Memory B cell (primary cell): ENCODE results near the gene MLXIP.

Experiments
- ATAC-seq: fragments of 150-1000 bp; cut with Tn5 transposase; 2 replicates; pipeline ENCODE4 v1.10.0; 2021; ENCODE audit warnings: low read depth, mild to moderate bottlenecking, moderate library complexity
- DNase-seq, 2 donors: peaks; one replicate each; pipeline ENCODE4 v3.0.0; 2022; ENCODE audit warnings: low spot score in 2 of 2
- H3K27ac Mint-ChIP-seq: one replicate; pipeline ENCODE4 v1.8.0; 2022; ENCODE audit warnings: mild to moderate bottlenecking, moderate library complexity, mixed read lengths
- H3K27me3 Mint-ChIP-seq: one replicate; pipeline ENCODE4 v1.8.0; 2022; ENCODE audit warnings: mixed read lengths
- H3K36me3 Mint-ChIP-seq: one replicate; pipeline ENCODE4 v1.8.0; 2022; ENCODE audit warnings: mild to moderate bottlenecking, mixed read lengths
- H3K4me1 Mint-ChIP-seq: one replicate; pipeline ENCODE4 v1.8.0; 2022; ENCODE audit warnings: mixed read lengths
- H3K4me3 Mint-ChIP-seq: one replicate; pipeline ENCODE4 v1.8.0; 2022; ENCODE audit warnings: mild to moderate bottlenecking, moderate library complexity, mixed read lengths
- H3K9me3 Mint-ChIP-seq: one replicate; pipeline ENCODE4 v1.8.0; 2022; ENCODE audit warnings: mixed read lengths

The MLXIP gene

DNA sequence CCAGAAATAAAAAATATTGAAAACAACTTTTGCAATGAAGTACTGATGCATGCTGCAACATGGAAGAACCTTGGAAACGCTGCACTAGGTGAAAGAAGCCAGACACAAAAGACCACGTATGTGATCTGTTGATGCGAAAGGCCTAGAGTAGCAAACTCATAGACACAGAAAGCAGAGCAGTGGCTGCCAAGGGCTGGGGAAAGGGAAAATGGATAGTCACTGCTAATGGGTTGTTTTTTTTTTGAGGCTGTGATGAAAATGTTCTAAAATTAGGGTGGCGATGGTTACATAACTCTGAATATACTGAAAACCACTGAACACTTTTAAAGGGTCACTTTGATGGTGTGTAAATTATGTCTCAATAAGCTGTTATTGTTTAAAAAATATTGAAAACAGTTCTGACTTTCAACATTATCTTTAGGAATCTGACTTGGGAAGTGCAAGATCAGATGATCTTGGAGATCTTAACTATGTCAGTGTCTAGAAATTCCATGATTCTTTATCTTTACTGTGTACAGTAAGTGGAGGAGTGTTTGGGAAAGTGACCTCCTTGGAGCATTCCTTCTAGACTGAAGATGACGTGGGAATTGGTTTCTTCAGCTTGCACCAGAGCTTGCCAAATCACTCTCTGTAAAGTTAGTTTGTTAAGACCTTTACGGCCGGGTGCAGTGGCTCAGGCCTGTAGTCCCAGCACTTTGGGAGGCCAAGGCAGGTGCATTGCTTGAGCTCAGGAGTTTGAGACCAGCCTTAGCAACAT, 12.4 kb downstream of the MLXIP start:
- ATAC-seq (no peak), DNase-seq (no peak)
- Mint-ChIP-seq H3K27me3 (no peaks in the 10 kb centered on the region), H3K36me3 (peaks cover 9% of the 10 kb centered on the region), H3K4me3 (no peak overlapping the region), H3K9me3 (no peaks in the 10 kb centered on the region), H3K4me1 (peaks cover 26% of the 10 kb centered on the region), H3K27ac (no peak overlapping the region)

- no peaks in the 10 kb centered on the region for H3K27me3 Mint-ChIP-seq
- no peak overlapping the region for H3K4me3 Mint-ChIP-seq
- peaks cover 21% of the 10 kb centered on the region for H3K4me1 Mint-ChIP-seq
- H3K9me3 Mint-ChIP-seq = no peaks in the 10 kb centered on the region
- no peak overlapping the region for H3K27ac Mint-ChIP-seq
- DNase-seq (no peak), ATAC-seq (no peak)
- H3K36me3 Mint-ChIP-seq = peaks cover 7% of the 10 kb centered on the region
These were observed 14.7 kb downstream of the MLXIP start for GRCh38 chr12:122093098-122093883.

DNA sequence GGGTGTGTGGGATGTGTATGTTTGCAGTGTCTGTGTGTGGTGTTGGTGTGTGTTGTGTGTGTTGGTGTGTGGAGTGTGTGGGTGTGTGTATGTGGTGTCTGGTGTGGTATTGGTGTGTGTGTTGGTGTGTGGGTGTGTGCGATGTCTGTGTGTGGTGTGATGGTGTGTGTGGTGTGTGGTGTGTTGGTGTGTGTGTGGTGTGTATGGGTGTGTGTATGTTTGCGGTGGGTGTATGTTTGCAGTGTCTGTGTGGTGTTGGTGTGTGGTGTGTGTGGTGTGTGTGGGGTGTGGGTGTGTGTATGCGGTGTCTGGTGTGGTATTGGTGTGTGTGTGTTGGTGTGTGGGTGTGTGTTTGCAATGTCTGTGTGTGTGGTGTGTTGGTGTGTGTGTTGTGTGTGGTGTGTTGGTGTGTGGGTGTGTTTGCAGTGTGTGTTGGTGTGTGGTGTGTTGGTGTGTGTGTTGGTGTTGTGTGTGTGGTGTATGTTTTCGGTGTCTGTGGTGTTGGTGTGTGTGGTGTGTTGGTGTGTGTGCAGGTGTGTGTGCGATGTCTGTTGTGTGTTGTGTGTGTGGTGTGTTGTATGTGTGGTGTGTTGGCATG, 15.7 kb downstream of the MLXIP start:
- Mint-ChIP-seq H3K4me3 (no peak overlapping the region), H3K27me3 (no peaks in the 10 kb centered on the region), H3K4me1 (peaks cover 25% of the 10 kb centered on the region), H3K9me3 (no peaks in the 10 kb centered on the region), H3K27ac (no peak overlapping the region), H3K36me3 (peaks cover 6% of the 10 kb centered on the region)
- no peak for ATAC-seq
- DNase-seq = no peak

GRCh38 chr12:122094735-122095631, 16.4 kb downstream of the MLXIP start:
- Mint-ChIP-seq H3K4me3 (no peak overlapping the region), H3K27me3 (no peaks in the 10 kb centered on the region), H3K4me1 (peaks cover 26% of the 10 kb centered on the region), H3K27ac (no peak overlapping the region), H3K9me3 (no peaks in the 10 kb centered on the region), H3K36me3 (peaks cover 6% of the 10 kb centered on the region)
- no peak for ATAC-seq
- DNase-seq = no peak

DNA sequence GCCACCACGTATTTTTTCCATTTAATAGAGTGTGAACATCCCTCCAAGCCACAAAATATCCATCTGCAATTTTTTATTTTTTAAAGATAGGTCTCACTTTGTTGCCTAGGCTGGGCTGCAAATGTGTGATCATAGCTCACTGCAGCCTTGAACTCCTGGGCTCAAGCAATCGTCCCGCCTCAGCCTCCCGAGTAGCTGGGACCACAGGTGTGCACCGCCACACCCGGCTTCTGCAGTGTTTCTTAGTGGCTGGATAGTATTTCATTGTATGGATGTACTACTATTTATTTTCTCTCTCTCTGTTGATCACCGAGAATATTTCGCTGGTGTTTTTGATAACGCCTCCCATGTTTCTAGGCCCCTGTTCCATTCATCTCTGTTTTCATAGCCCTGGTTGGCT, 17.5 kb downstream of the MLXIP start:
- H3K27me3 Mint-ChIP-seq = no peaks in the 10 kb centered on the region
- no peak for ATAC-seq
- no peak for DNase-seq
- H3K27ac Mint-ChIP-seq = peak overlapping the region; percentile 26
- peaks cover 30% of the 10 kb centered on the region for H3K4me1 Mint-ChIP-seq
- no peak overlapping the region for H3K4me3 Mint-ChIP-seq
- H3K9me3 Mint-ChIP-seq = no peaks in the 10 kb centered on the region
- peaks cover 5% of the 10 kb centered on the region for H3K36me3 Mint-ChIP-seq

DNA sequence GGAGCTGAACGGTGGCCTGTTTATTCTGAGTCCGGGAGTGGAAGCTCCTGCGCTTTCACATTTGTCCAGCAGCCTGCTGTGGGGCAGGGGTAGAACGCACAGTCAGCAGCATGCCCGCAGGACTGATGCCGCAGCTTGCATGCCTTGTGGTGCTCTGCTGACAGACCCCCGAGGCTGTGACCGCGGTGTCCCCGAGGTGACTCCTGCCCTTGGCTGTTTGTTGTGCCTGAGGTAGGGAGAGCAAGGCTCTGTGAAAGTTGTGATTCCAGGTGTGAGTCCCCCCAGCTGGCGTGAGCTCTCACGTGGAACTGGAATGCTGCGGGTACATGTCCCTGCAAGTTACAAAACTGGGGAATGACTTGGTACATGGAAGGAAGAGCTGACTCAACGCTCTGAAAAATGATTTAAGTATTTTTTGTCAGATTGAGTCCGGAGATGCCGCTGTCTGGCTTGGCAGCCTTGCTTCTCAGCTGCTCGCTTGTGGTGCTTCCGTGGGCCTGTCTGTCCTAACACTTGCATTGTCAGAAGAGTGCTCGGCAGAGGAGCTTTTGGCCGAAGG, 18.1 kb downstream of the MLXIP start:
- DNase-seq = no peak
- Mint-ChIP-seq H3K36me3 (peaks cover 5% of the 10 kb centered on the region), H3K4me3 (no peak overlapping the region), H3K9me3 (no peaks in the 10 kb centered on the region), H3K4me1 (peaks cover 32% of the 10 kb centered on the region), H3K27ac (peak overlapping the region; percentile 26), H3K27me3 (no peaks in the 10 kb centered on the region)
- ATAC-seq = no peak

DNA sequence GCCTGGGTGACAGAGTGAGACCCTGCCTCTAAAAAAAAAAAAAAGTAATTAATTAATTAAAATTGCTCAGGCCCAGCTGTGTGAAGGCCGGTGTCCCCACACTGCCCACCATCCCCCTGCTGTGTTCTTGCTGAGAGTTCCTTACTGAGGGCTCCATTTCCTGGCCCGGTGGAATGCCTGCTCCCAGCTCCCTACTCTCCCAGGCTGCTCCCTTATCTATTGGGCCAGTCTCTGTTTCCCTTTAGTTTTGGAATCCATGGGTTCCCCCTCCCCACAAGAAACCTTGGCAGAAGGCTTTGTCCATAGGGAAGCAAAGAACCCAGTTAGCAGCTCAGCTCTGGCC, 19.0 kb downstream of the MLXIP start:
- Mint-ChIP-seq H3K4me3 (no peak overlapping the region), H3K27me3 (no peaks in the 10 kb centered on the region), H3K27ac (peak overlapping the region; percentile 32), H3K36me3 (peaks cover 5% of the 10 kb centered on the region), H3K9me3 (no peaks in the 10 kb centered on the region), H3K4me1 (peaks cover 32% of the 10 kb centered on the region)
- ATAC-seq (no peak), DNase-seq (no peak)

DNA sequence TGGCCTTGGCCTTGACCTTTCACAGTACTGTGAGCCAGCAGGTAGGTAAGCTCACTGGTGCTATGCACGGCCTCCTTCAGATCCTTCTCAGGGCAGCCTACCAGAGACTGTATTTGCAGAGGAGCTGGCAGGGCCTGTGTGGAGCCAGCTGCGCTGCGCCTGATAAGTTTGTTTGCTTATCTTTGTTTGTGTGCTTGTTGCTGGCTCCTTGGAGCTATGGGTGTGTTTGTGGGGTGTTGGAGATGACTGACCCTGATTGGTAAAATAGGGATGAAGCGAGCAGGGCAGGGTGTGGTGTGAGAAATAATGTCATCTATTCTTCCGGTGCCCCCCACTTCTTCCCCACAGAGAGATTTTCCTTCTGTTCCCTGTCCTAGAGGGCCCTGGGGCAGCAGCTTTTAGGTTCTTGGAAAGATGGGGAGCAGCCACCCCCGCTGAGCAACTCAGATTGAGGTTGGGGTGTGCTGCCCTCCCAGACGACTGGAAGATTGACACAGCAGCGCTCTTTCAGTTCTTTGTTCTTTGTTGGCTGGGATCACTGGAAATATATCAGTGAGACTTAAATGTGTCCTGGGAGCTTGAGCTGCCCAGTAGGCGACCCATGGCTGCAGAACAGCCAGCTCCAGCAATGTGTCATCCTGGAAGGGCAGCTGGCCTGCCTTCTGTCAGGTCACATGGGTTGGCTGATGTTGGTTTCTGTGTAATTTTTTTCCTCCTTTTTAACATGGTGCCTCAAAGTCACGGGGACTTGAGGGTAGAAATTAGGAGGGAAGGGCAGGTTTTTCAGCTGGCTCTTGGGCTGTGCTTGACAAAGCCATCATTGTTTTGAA, 19.6 kb downstream of the MLXIP start:
- peak overlapping the region; percentile 32 for H3K27ac Mint-ChIP-seq
- H3K4me1 Mint-ChIP-seq = peaks cover 32% of the 10 kb centered on the region
- H3K4me3 Mint-ChIP-seq = no peak overlapping the region
- no peaks in the 10 kb centered on the region for H3K9me3 Mint-ChIP-seq
- no peak for ATAC-seq
- H3K36me3 Mint-ChIP-seq = peaks cover 5% of the 10 kb centered on the region
- H3K27me3 Mint-ChIP-seq = no peaks in the 10 kb centered on the region
- no peak for DNase-seq

GRCh38 chr12:122099280-122099749, 20.8 kb downstream of the MLXIP start:
- Mint-ChIP-seq H3K36me3 (peaks cover 6% of the 10 kb centered on the region), H3K4me3 (peak overlapping the region; percentile 32), H3K9me3 (no peaks in the 10 kb centered on the region), H3K27ac (peak overlapping the region; percentile 73), H3K27me3 (no peaks in the 10 kb centered on the region), H3K4me1 (peaks cover 36% of the 10 kb centered on the region)
- ATAC-seq (no peak), DNase-seq (no peak)

DNA sequence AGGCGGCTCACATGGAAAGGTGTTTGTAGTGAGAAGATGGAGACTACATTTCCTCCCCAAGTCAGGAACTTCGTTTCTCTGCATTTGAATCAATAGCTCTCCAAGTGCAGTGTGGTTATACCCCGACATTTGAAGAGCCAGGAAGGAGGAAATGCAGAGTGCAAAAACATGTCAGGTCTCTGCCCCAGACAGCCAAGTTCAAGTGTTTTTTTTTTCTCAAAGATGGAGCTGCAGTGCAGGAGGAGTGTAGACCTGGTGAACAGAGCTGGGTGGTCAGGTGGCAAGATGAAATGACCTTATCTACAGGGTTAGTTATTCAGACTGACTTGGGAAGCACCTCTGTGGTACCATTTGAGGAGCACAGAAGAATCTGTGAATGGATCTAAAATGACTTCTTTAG, 21.3 kb downstream of the MLXIP start:
- Mint-ChIP-seq H3K4me1 (peaks cover 38% of the 10 kb centered on the region), H3K36me3 (peaks cover 8% of the 10 kb centered on the region), H3K27ac (peak overlapping the region; percentile 73), H3K4me3 (peak overlapping the region; percentile 32), H3K27me3 (no peaks in the 10 kb centered on the region), H3K9me3 (no peaks in the 10 kb centered on the region)
- DNase-seq = no peak
- no peak for ATAC-seq

GRCh38 chr12:122100568-122100967, 22.0 kb downstream of the MLXIP start:
- Mint-ChIP-seq H3K27me3 (no peaks in the 10 kb centered on the region), H3K27ac (no peak overlapping the region), H3K9me3 (no peaks in the 10 kb centered on the region), H3K4me1 (peaks cover 40% of the 10 kb centered on the region), H3K4me3 (no peak overlapping the region), H3K36me3 (peaks cover 9% of the 10 kb centered on the region)
- ATAC-seq (no peak), DNase-seq (no peak)

GRCh38 chr12:122102331-122102730, 23.8 kb downstream of the MLXIP start:
- Mint-ChIP-seq H3K27me3 (no peaks in the 10 kb centered on the region), H3K27ac (no peak overlapping the region), H3K4me3 (no peak overlapping the region), H3K4me1 (peaks cover 49% of the 10 kb centered on the region), H3K36me3 (peaks cover 9% of the 10 kb centered on the region), H3K9me3 (no peaks in the 10 kb centered on the region)
- DNase-seq (no peak), ATAC-seq (no peak)

GRCh38 chr12:122104844-122105243, 26.3 kb downstream of the MLXIP start:
- Mint-ChIP-seq H3K4me3 (no peak overlapping the region), H3K4me1 (peaks cover 39% of the 10 kb centered on the region), H3K27me3 (no peaks in the 10 kb centered on the region), H3K27ac (no peak overlapping the region), H3K9me3 (no peaks in the 10 kb centered on the region), H3K36me3 (peaks cover 9% of the 10 kb centered on the region)
- ATAC-seq (no peak), DNase-seq (no peak)
